IMR-90 (cell line): Measurements from ENCODE around the gene ZFYVE21. TPM values are rescaled to one million over a fixed set of nuclear protein-coding genes. Genes with fewer than 3 reads are reported as not detected.

Experiments
- ATAC-seq: fragments of 200-7000 bp; cut with Tn5 transposase; 2 replicates; pipeline ENCODE4 v1.9.1; 2020; ENCODE audit warnings: low read depth, mild to moderate bottlenecking, moderate library complexity
- BruUV-seq: library from RNA; stranded (reverse); fragments of 400-500 nt; replicated peaks from 2 replicates; lab custom pipeline; 2021; lab: Mats Ljungman, UMichigan
- CTCF ChIA-PET: fragments of 300-600 bp; formaldehyde crosslinking; extraction: SDS; loops from one replicate; lab custom pipeline; 2021; ENCODE audit warnings: antibody characterized with exemption; lab: Yijun Ruan, JAX
- POLR2A ChIA-PET: fragments of 300-600 bp; sonication (Branson Sonifier 250); formaldehyde crosslinking; loops from one replicate; lab custom pipeline; 2022; ENCODE audit warnings: antibody characterized with exemption; ENCODE audit not compliant: unreplicated experiment; lab: Charles Lee
- DNase-seq: peaks from one replicate; pipeline ENCODE4 v3.0.0; 2013
- H2AFZ ChIP-seq: replicated peaks from 2 replicates; pipeline ENCODE3; 2013; ENCODE audit warnings: low read length, mild to moderate bottlenecking; ENCODE audit not compliant: poor library complexity
- H2AK5ac ChIP-seq: 2 replicates; pipeline ENCODE4 v1.6.1; 2013; ENCODE audit warnings: low read depth, low read length, inconsistent platforms
- H2AK9ac ChIP-seq: replicated peaks from 2 replicates; pipeline ENCODE3; 2013; ENCODE audit warnings: mild to moderate bottlenecking, low read depth, low read length, moderate library complexity; ENCODE audit not compliant: poor library complexity
- H2BK120ac ChIP-seq: 2 replicates; pipeline ENCODE4 v1.6.1; 2013; ENCODE audit warnings: low read depth, low read length, inconsistent platforms
- H2BK15ac ChIP-seq: 3 replicates; pipeline ENCODE4 v1.6.1; 2013; ENCODE audit warnings: low read depth, low read length, inconsistent platforms
- H2BK20ac ChIP-seq: 2 replicates; pipeline ENCODE4 v1.6.1; 2013; ENCODE audit warnings: low read depth, mild to moderate bottlenecking, inconsistent platforms, low read length, moderate library complexity
- H2BK5ac ChIP-seq: 2 replicates; pipeline ENCODE4 v1.6.1; 2013; ENCODE audit warnings: mild to moderate bottlenecking, low read depth, low read length, inconsistent platforms; ENCODE audit not compliant: poor library complexity, severe bottlenecking
- H3K14ac ChIP-seq: replicated peaks from 2 replicates; pipeline ENCODE4 v1.6.1; 2013; ENCODE audit warnings: low read depth, low read length, inconsistent platforms
- H3K18ac ChIP-seq: 2 replicates; pipeline ENCODE4 v1.6.1; 2013; ENCODE audit warnings: low read depth, low read length, control low read depth
- H3K23ac ChIP-seq: 2 replicates; pipeline ENCODE4 v1.6.1; 2013; ENCODE audit warnings: low read depth, low read length, inconsistent platforms
- H3K27ac ChIP-seq: 2 replicates; pipeline ENCODE4 v1.5.1; 2013; ENCODE audit warnings: mild to moderate bottlenecking, control low read depth, low read length; ENCODE audit not compliant: insufficient read depth
- H3K27me3 ChIP-seq: 2 replicates; pipeline ENCODE4 v1.6.1; 2013; ENCODE audit warnings: low read length; ENCODE audit not compliant: control insufficient read depth, insufficient read depth
- H3K36me3 ChIP-seq: 2 replicates; pipeline ENCODE4 v1.6.1; 2013; ENCODE audit warnings: low read length, mixed read lengths; ENCODE audit not compliant: control insufficient read depth, insufficient read depth
- H3K4ac ChIP-seq: 2 replicates; pipeline ENCODE4 v1.6.1; 2013; ENCODE audit warnings: low read depth, low read length, inconsistent platforms
- H3K4me1 ChIP-seq: 2 replicates; pipeline ENCODE4 v1.6.1; 2013; ENCODE audit warnings: low read length, mixed read lengths; ENCODE audit not compliant: control insufficient read depth, insufficient read depth
- H3K4me2 ChIP-seq: 2 replicates; pipeline ENCODE4 v1.6.1; 2013; ENCODE audit warnings: low read depth, mild to moderate bottlenecking, control low read depth, low read length, moderate library complexity
- H3K4me3 ChIP-seq: 2 replicates; pipeline ENCODE4 v1.5.1; 2013; ENCODE audit warnings: low read depth, mild to moderate bottlenecking, control low read depth, low read length, moderate library complexity; ENCODE audit not compliant: insufficient read depth
- H3K56ac ChIP-seq: 2 replicates; pipeline ENCODE4 v1.6.1; 2013; ENCODE audit warnings: low read length, inconsistent platforms; ENCODE audit not compliant: insufficient read depth; ENCODE audit errors: extremely low read depth
- H3K79me1 ChIP-seq, 2 experiments: 2 replicates each; pipeline ENCODE4 v1.6.1; 2013; ENCODE audit warnings: low read length in 2 of 2, inconsistent platforms in 1 of 2, low read depth in 1 of 2
- H3K9ac ChIP-seq: 2 replicates; pipeline ENCODE4 v1.6.1; 2013; ENCODE audit warnings: low read depth, low read length, control low read depth
- H3K9me1 ChIP-seq: 2 replicates; pipeline ENCODE4 v1.6.1; 2013; ENCODE audit warnings: low read length, inconsistent platforms; ENCODE audit not compliant: insufficient read depth
- H3K9me3 ChIP-seq: 2 replicates; pipeline ENCODE4 v1.6.1; 2013; ENCODE audit warnings: low read length; ENCODE audit not compliant: control insufficient read depth, insufficient read depth
- H4K20me1 ChIP-seq: 2 replicates; pipeline ENCODE4 v1.6.1; 2013; ENCODE audit warnings: low read length, inconsistent platforms; ENCODE audit not compliant: insufficient read depth
- H4K5ac ChIP-seq: 2 replicates; pipeline ENCODE4 v1.6.1; 2013; ENCODE audit warnings: mild to moderate bottlenecking, low read depth, low read length, control low read depth
- H4K8ac ChIP-seq, 2 experiments: 2 replicates each; pipeline ENCODE4 v1.6.1; 2013; ENCODE audit warnings: low read depth in 2 of 2, low read length in 2 of 2, control low read depth in 1 of 2, inconsistent platforms in 1 of 2
- H4K91ac ChIP-seq: 2 replicates; pipeline ENCODE4 v1.6.1; 2013; ENCODE audit warnings: low read depth, low read length, inconsistent platforms; ENCODE audit not compliant: insufficient read depth
- CEBPB ChIP-seq: IDR thresholded peaks from 2 replicates; pipeline ENCODE4 v1.6.1; 2012; ENCODE audit warnings: low read depth, low read length, improper control_type of control experiment
- MXI1 ChIP-seq: IDR thresholded peaks from 2 replicates; pipeline ENCODE4 v1.6.1; 2012; ENCODE audit warnings: low read depth, mild to moderate bottlenecking, low read length, moderate library complexity, borderline replicate concordance
- WGBS, 2 experiments: methylation state at CpG; one replicate each; pipeline versions ENCODE4 v1.1.5 to v1.1.7; 2013; ENCODE audit warnings: missing lambda C conversion rate in 2 of 2; ENCODE audit not compliant: insufficient read length in 1 of 2; ENCODE audit errors: extremely low coverage in 2 of 2; 5-methylcytosine and 5-hydroxymethylcytosine counted together
- dilution Hi-C: fragments of 300-500 bp; cut with HindIII; formaldehyde crosslinking; loops from one replicate; pipeline ENCODE4 v1.14.3; 2018; ENCODE audit warnings: low sequenced_read_pairs; ENCODE audit not compliant: unreplicated experiment
- in situ Hi-C: fragments of 300-500 bp; cut with MboI; formaldehyde crosslinking; loops from 3 replicates; pipeline ENCODE4 v1.14.3; 2019; ENCODE audit warnings: low sequenced_read_pairs, inconsistent platforms, mixed read lengths
- intact Hi-C: fragments of 100-400 bp; cut with micrococcal nuclease; formaldehyde crosslinking; loops from 2 replicates; pipeline ENCODE4 v1.10.0; 2022
- polyA plus RNA-seq, 3 experiments: library from polyadenylated mRNA; depleted of rRNA; stranded (reverse); fragments of >200 nt; gene quantifications; 2 replicates each; pipeline ENCODE4 v1.2.3, GENCODE V29; 2012; ENCODE audit warnings: low replicate concordance in 1 of 3
- total RNA-seq: library from RNA; depleted of rRNA; stranded (reverse); fragments of >200 nt; gene quantifications from 2 replicates; pipeline ENCODE4 v1.2.3, GENCODE V29; 2012

ZFYVE21 gene
- total and polyA plus RNA-seq, 2 of the 4 experiments (the other 2 are of a cell fraction), result 41.2 to 89.2 TPM

DNA sequence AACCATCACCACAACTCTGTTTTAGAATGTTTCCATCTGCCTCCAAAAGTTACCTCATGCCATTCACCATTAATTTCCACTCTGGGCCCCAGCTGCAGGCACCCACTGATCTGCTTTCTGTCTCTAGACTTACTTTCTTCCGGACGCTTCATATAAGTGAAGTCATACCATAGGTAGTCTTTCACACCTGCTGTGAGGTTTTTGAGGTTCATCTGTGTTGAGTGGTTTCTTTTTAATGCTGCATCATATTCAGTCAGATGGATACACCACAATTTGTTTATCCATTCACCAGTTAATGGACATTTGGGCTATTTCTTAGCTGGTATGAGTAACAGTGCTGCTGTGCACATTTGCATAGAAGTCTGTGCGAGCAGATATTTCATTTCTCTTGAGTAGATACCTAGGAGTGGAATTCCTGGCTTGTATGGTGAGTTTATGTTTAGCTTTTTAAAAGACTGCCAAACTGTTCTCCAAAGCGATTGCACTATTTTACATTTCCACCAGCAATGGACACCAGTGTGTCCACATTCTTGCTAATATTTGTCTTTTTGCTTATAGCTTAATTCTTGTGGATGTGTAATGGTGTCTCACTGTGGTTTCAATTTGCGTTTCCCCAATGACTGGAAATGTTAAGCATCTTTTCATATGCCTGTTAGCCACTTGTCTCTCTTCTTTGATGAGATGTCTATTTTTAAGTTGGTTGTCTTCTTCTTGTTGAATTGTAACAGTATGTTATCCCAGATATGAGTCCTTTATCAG is 48.3 kb downstream of the ZFYVE21 start:
- H4K20me1 ChIP-seq, result no peaks in the 10 kb centered on the region
- H3K36me3 ChIP-seq, result no peaks in the 10 kb centered on the region
- H3K4me1 ChIP-seq, result peaks cover 3% of the 10 kb centered on the region
- in situ Hi-C loops (no loop called here), dilution Hi-C loops (no loop called here), intact Hi-C loops (no loop called here)
- no peak overlapping the region for H3K4me2 ChIP-seq
- no peak overlapping the region for H4K8ac ChIP-seq
- no TSS peak for BruUV-seq
- ChIA-PET CTCF (no interaction called here), POLR2A (no interaction called here)
- TF ChIP-seq MXI1 (no peak), CEBPB (0 out of 2 replicates have a peak, but pooled peaks have one; percentile 11)
- no peak overlapping the region for H3K56ac ChIP-seq
- DNase-seq, result no peak
- no peak overlapping the region for H4K91ac ChIP-seq
- H2BK20ac ChIP-seq, result no peak overlapping the region
- no peaks in the 10 kb centered on the region for H3K79me1 ChIP-seq
- H3K14ac ChIP-seq, result no peak overlapping the region
- H2BK5ac ChIP-seq, result no peak overlapping the region
- no peak overlapping the region for H3K9ac ChIP-seq
- no peak overlapping the region for H2BK120ac ChIP-seq
- peaks cover 5% of the 10 kb centered on the region; the same call in 1 of the 2 replicates for H3K9me1 ChIP-seq
- no peak for ATAC-seq
- no peak overlapping the region for H3K4me3 ChIP-seq
- H2AFZ ChIP-seq, result no peak overlapping the region
- no CpG with 5 or more reads among the region's 5 CpGs for WGBS, 2 experiments
- H2AK9ac ChIP-seq, result no peak overlapping the region
- H3K23ac ChIP-seq, result no peak overlapping the region
- H3K9me3 ChIP-seq, result no peaks in the 10 kb centered on the region
- no peak overlapping the region for H2AK5ac ChIP-seq
- H3K27me3 ChIP-seq, result no peaks in the 10 kb centered on the region
- no peak overlapping the region for H3K27ac ChIP-seq
- H3K18ac ChIP-seq, result no peak overlapping the region
- H4K5ac ChIP-seq, result no peak overlapping the region
- no peak overlapping the region for H3K4ac ChIP-seq
- H2BK15ac ChIP-seq, result no peak overlapping the region
